Caki2 (cell line): ENCODE data around the gene SCFD2. TPM values are rescaled to one million over a fixed set of nuclear protein-coding genes. Genes with fewer than 3 reads are reported as not detected.

Source experiments
- DNase-seq: peaks from one replicate; pipeline ENCODE4 v3.0.0-alpha.2; 2015; ENCODE audit warnings: low read depth
- in situ Hi-C: cut with HindIII; loops from 2 replicates; pipeline ENCODE4 v1.10.0; 2016; ENCODE audit warnings: low sequenced_read_pairs, low pct_unique_long_range_greater_than_20kb, mixed read lengths
- total RNA-seq: library from RNA; depleted of rRNA; stranded (reverse); fragments of >200 nt; shearing (Covaris generic); gene quantifications from 2 replicates; pipeline ENCODE4 v1.2.3, GENCODE V29; 2014; ENCODE audit warnings: low replicate concordance

Gene SCFD2
- total RNA-seq, 1 experiment from 2014 or later, result 19.0 TPM

GRCh38 chr4:52945982-52946381 lies 419.9 kb downstream of the SCFD2 start:
- no peak for DNase-seq
- in situ Hi-C loops, result no loop called here

GRCh38 chr4:52945326-52945898 lies 420.4 kb downstream of the SCFD2 start:
- in situ Hi-C loops, result no loop called here
- DNase-seq, result no peak

- in situ Hi-C loops, result no loop called here
Measured at GRCh38 chr4:52943677-52944076, 422.2 kb downstream of the SCFD2 start.

GRCh38 chr4:52942936-52943335 lies 422.9 kb downstream of the SCFD2 start:
- in situ Hi-C loops, result no loop called here
- DNase-seq, result no peak

More at GRCh38 chr4:52943677-52944076, 422.2 kb downstream of the SCFD2 start:
- DNase-seq, result no peak

GRCh38 chr4:52941450-52941849 lies 424.4 kb downstream of the SCFD2 start:
- no peak for DNase-seq
- in situ Hi-C loops, result no loop called here

- no peak for DNase-seq
- in situ Hi-C loops, result no loop called here
Measured at GRCh38 chr4:52939739-52940138, 426.1 kb downstream of the SCFD2 start.

GRCh38 chr4:52939325-52939724 lies 426.5 kb downstream of the SCFD2 start:
- in situ Hi-C loops, result no loop called here
- DNase-seq, result no peak

- DNase-seq, result no peak
- in situ Hi-C loops, result no loop called here
Measured at GRCh38 chr4:52937829-52938228, 428.0 kb downstream of the SCFD2 start.

GRCh38 chr4:52936729-52937128 lies 429.1 kb downstream of the SCFD2 start:
- in situ Hi-C loops, result no loop called here
- no peak for DNase-seq

GRCh38 chr4:52935317-52935716 lies 430.5 kb downstream of the SCFD2 start:
- in situ Hi-C loops, result no loop called here

GRCh38 chr4:52933738-52934137 lies 432.1 kb downstream of the SCFD2 start:
- in situ Hi-C loops, result no loop called here

More at GRCh38 chr4:52935317-52935716, 430.5 kb downstream of the SCFD2 start:
- no peak for DNase-seq

GRCh38 chr4:52932591-52933470 lies 433.0 kb downstream of the SCFD2 start:
- no peak for DNase-seq
- in situ Hi-C loops, result no loop called here

More at GRCh38 chr4:52933738-52934137, 432.1 kb downstream of the SCFD2 start:
- DNase-seq, result no peak

GRCh38 chr4:52931243-52931642 lies 434.6 kb downstream of the SCFD2 start:
- no peak for DNase-seq
- in situ Hi-C loops, result no loop called here

- in situ Hi-C loops, result no loop called here
- no peak for DNase-seq
Measured at GRCh38 chr4:52926196-52926974, 439.5 kb downstream of the SCFD2 start.

GRCh38 chr4:52925531-52925968 lies 440.3 kb downstream of the SCFD2 start:
- in situ Hi-C loops, result no loop called here
- no peak for DNase-seq

- in situ Hi-C loops, result no loop called here
- no peak for DNase-seq
Measured at GRCh38 chr4:52919461-52919860, 446.4 kb downstream of the SCFD2 start.

- DNase-seq, result no peak
- in situ Hi-C loops, result no loop called here
Measured at GRCh38 chr4:52917817-52918216, 448.0 kb downstream of the SCFD2 start.

- no peak for DNase-seq
- in situ Hi-C loops, result no loop called here
Measured at GRCh38 chr4:52915730-52916300, 450.0 kb downstream of the SCFD2 start.

- in situ Hi-C loops, result no loop called here
- DNase-seq, result no peak
Measured at GRCh38 chr4:52915191-52915590, 450.7 kb downstream of the SCFD2 start.
